Osteoblast (primary cell): ENCODE measurements around the gene GNG13. TPM values are rescaled to one million over a fixed set of nuclear protein-coding genes. Genes with fewer than 3 reads are reported as not detected.

Source experiments
- DNase-seq: peaks from one replicate; pipeline ENCODE4 v3.0.0; 2011; ENCODE audit warnings: low spot score, mixed read lengths; ENCODE audit not compliant: insufficient read length; ENCODE audit errors: missing footprints
- H2AFZ ChIP-seq: 2 replicates; pipeline ENCODE4 v1.6.0; 2011; ENCODE audit warnings: mild to moderate bottlenecking, low read length
- H3K27ac ChIP-seq: 2 replicates; pipeline ENCODE4 v1.5.1; 2011; ENCODE audit warnings: mild to moderate bottlenecking, low read depth, low read length, moderate library complexity
- H3K27me3 ChIP-seq: 2 replicates; pipeline ENCODE4 v1.6.0; 2012; ENCODE audit warnings: mild to moderate bottlenecking, control low read depth, inconsistent platforms, low read length, moderate library complexity; ENCODE audit not compliant: insufficient read depth
- H3K36me3 ChIP-seq: 2 replicates; pipeline ENCODE4 v1.5.1; 2011; ENCODE audit warnings: mild to moderate bottlenecking, low read length, control low read depth, moderate library complexity; ENCODE audit not compliant: insufficient read depth
- H3K4me1 ChIP-seq: 2 replicates; pipeline ENCODE4 v1.5.1; 2011; ENCODE audit warnings: mild to moderate bottlenecking, low read length, control low read depth, moderate library complexity; ENCODE audit not compliant: insufficient read depth
- H3K4me2 ChIP-seq: 2 replicates; pipeline ENCODE4 v1.6.0; 2011; ENCODE audit warnings: mild to moderate bottlenecking, low read length; ENCODE audit not compliant: insufficient read depth
- H3K4me3 ChIP-seq: fragments of 200-600 bp; sonication (generic); 3 replicates; pipeline ENCODE4 v1.5.1; 2012; ENCODE audit warnings: mild to moderate bottlenecking, low read length, inconsistent platforms; ENCODE audit not compliant: insufficient read depth
- H3K79me2 ChIP-seq: 2 replicates; pipeline ENCODE4 v1.6.0; 2012; ENCODE audit warnings: mild to moderate bottlenecking, low read length, control low read depth, inconsistent platforms; ENCODE audit not compliant: insufficient read depth
- H3K9me3 ChIP-seq: 2 replicates; pipeline ENCODE4 v1.5.1; 2011; ENCODE audit warnings: low read depth, low read length, control low read depth
- H4K20me1 ChIP-seq: 2 replicates; pipeline ENCODE4 v1.6.0; 2012; ENCODE audit warnings: mild to moderate bottlenecking, low read length, control low read depth; ENCODE audit not compliant: insufficient read depth
- total RNA-seq: library from RNA; depleted of rRNA; stranded (reverse); fragments of >200 nt; gene quantifications from 2 replicates; pipeline ENCODE4 v1.2.3, GENCODE V29; 2012
- TF ChIP-seq, protein P1 (sequence below): IDR thresholded peaks from 2 replicates; pipeline ENCODE4 v1.5.1; 2011; ENCODE audit warnings: mild to moderate bottlenecking, low read depth, low read length, moderate library complexity; ENCODE audit errors: extremely low read depth

The GNG13 gene
- total RNA-seq, 1 donor: not detected

DNA sequence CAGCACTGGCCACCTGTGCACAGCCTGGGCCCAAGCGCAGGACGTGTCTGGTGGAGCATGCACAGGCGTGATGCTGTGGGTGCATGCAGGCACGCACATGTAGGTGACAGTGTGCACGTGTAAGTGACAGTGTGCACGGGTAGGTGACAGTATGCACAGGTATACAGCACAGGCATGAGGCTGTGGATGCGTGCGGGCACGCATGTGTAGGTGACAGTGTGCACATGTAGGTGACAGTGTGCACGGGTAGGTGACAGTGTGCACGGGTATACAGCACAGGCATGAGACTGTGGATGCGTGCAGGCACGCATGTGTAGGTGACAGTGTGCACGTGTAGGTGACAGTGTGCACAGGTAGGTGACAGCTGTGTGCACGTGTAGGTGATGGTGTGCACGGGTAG is 20.2 kb downstream of the GNG13 start:
- no peak overlapping the region for H3K4me2 ChIP-seq
- H4K20me1 ChIP-seq: peaks cover 3% of the 10 kb centered on the region
- H3K4me3 ChIP-seq: no peak overlapping the region
- DNase-seq: no peak
- H3K27me3 ChIP-seq: peaks cover 6% of the 10 kb centered on the region
- TF ChIP-seq, protein P1, sequence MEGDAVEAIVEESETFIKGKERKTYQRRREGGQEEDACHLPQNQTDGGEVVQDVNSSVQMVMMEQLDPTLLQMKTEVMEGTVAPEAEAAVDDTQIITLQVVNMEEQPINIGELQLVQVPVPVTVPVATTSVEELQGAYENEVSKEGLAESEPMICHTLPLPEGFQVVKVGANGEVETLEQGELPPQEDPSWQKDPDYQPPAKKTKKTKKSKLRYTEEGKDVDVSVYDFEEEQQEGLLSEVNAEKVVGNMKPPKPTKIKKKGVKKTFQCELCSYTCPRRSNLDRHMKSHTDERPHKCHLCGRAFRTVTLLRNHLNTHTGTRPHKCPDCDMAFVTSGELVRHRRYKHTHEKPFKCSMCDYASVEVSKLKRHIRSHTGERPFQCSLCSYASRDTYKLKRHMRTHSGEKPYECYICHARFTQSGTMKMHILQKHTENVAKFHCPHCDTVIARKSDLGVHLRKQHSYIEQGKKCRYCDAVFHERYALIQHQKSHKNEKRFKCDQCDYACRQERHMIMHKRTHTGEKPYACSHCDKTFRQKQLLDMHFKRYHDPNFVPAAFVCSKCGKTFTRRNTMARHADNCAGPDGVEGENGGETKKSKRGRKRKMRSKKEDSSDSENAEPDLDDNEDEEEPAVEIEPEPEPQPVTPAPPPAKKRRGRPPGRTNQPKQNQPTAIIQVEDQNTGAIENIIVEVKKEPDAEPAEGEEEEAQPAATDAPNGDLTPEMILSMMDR: no peak
- no peaks in the 10 kb centered on the region for H3K9me3 ChIP-seq
- H3K79me2 ChIP-seq: no peaks in the 10 kb centered on the region
- H2AFZ ChIP-seq: no peak overlapping the region
- H3K4me1 ChIP-seq: no peaks in the 10 kb centered on the region
- no peak overlapping the region for H3K27ac ChIP-seq
- H3K36me3 ChIP-seq: no peaks in the 10 kb centered on the region

DNA sequence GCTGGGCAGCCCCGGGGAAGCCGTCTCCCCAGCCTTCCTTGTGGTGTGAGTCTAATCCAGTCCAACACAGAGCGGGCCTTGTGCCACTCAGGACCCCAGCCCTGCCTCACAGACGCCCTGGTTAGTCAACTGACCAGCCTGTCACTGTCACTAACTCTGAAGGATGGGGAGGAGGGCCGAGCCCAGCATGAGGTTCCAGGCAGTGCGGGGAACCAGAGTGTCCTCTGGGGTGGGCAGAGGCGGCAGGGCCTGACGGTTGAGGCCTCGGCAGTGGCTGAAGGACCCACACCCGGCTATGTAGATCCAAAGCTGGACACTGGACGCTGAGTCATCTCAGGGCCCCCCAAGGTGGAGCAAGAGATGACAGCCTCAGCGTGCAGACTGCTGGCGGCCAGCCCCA is 21.0 kb downstream of the GNG13 start:
- TF ChIP-seq, protein P1: no peak
- H3K4me1 ChIP-seq: no peaks in the 10 kb centered on the region
- DNase-seq: no peak
- no peaks in the 10 kb centered on the region for H4K20me1 ChIP-seq
- H3K79me2 ChIP-seq: no peaks in the 10 kb centered on the region
- H2AFZ ChIP-seq: no peak overlapping the region
- no peaks in the 10 kb centered on the region for H3K36me3 ChIP-seq
- H3K4me3 ChIP-seq: no peak overlapping the region
- H3K4me2 ChIP-seq: no peak overlapping the region
- peaks cover 6% of the 10 kb centered on the region for H3K27me3 ChIP-seq
- no peaks in the 10 kb centered on the region for H3K9me3 ChIP-seq
- no peak overlapping the region for H3K27ac ChIP-seq

DNA sequence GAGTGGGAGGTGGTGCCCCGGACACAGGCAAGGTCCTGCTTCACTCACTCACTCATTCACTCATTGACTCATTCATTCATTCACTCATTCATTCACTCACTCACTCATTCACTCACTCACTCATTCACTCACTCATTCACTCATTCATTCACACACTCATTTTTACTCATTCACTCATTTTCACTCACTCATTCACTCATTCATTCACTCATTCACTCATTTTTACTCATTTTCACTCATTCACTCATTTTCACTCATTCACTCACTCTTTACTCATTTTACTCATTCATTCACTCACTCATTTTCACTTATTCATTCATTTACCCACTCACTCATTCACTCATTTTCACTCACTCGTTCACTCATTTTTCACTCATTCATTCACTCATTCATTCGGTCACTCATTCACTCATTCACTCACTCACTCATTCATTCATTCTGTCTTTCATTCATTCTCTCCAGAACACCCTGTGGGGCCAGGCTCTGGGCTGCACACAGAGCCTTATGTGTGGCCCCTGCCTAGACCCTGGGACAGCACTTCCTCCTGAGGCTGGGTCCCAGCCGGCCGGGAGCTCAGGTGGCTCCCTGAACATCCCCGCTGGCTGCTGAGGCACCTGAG is 21.5 kb downstream of the GNG13 start:
- Histone ChIP-seq H3K4me2 (no peak overlapping the region), H3K9me3 (no peaks in the 10 kb centered on the region), H3K4me1 (no peaks in the 10 kb centered on the region), H2AFZ (no peak overlapping the region), H4K20me1 (no peaks in the 10 kb centered on the region), H3K27ac (no peak overlapping the region), H3K36me3 (no peaks in the 10 kb centered on the region), H3K79me2 (no peaks in the 10 kb centered on the region), H3K27me3 (peaks cover 6% of the 10 kb centered on the region), H3K4me3 (no peak overlapping the region)
- TF ChIP-seq, protein P1: no peak
- DNase-seq: no peak

DNA sequence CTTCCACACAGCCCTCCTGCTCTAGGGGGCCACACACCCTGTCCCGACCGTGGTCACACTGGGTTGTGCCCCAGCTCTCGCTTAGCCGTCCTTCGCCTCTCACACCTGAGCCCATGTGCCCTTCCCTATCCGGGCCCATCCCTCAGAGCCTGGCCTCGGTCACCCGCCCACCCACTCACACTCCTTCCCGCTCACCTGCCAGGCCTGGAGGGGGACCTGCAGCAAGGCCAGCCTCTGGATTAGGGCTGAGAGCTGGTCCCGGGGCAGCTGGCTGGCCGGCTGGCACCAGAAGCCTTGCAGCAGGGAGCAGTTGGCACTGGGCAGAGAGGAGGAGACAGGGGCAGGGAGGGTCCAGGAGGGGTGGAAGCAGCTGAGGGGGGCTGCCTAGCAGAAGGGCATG is 22.1 kb downstream of the GNG13 start:
- DNase-seq: no peak
- H3K9me3 ChIP-seq: no peaks in the 10 kb centered on the region
- H3K4me2 ChIP-seq: no peak overlapping the region
- H2AFZ ChIP-seq: no peak overlapping the region
- no peaks in the 10 kb centered on the region for H3K36me3 ChIP-seq
- TF ChIP-seq, protein P1: no peak
- H3K79me2 ChIP-seq: no peaks in the 10 kb centered on the region
- H3K4me3 ChIP-seq: no peak overlapping the region
- H3K27me3 ChIP-seq: peaks cover 6% of the 10 kb centered on the region
- H3K4me1 ChIP-seq: no peaks in the 10 kb centered on the region
- no peaks in the 10 kb centered on the region for H4K20me1 ChIP-seq
- no peak overlapping the region for H3K27ac ChIP-seq
